OCI-LY1 (cell line): ENCODE results near the gene MAPK11.

Experiments used
- H2AFZ ChIP-seq: fragments of 200-600 bp; sonication (generic), shearing (Covaris generic); 2 replicates; pipeline ENCODE4 v1.6.0; 2014; ENCODE audit warnings: antibody characterized with exemption, mild to moderate bottlenecking, low read length
- H3F3A ChIP-seq: fragments of 200-600 bp; sonication (generic), shearing (Covaris generic); 2 replicates; pipeline ENCODE4 v1.6.0; 2014; ENCODE audit warnings: mild to moderate bottlenecking, antibody characterized with exemption, low read length, moderate library complexity; ENCODE audit not compliant: insufficient read depth
- H3K27ac ChIP-seq: fragments of 200-600 bp; sonication (generic); 2 replicates; pipeline ENCODE4 v1.5.1; 2014; ENCODE audit warnings: low read length, mixed run types, mild to moderate bottlenecking, low read depth; ENCODE audit not compliant: poor library complexity, severe bottlenecking
- H3K27me3 ChIP-seq: fragments of 200-600 bp; sonication (generic); 2 replicates; pipeline ENCODE4 v1.6.0; 2014; ENCODE audit warnings: antibody characterized with exemption, mild to moderate bottlenecking, low read length, moderate library complexity; ENCODE audit not compliant: insufficient read depth
- H3K36me3 ChIP-seq: fragments of 200-600 bp; sonication (generic); 2 replicates; pipeline ENCODE4 v1.6.1; 2014; ENCODE audit warnings: mild to moderate bottlenecking, antibody characterized with exemption, low read length, moderate library complexity, mixed read lengths; ENCODE audit not compliant: insufficient read depth
- H3K4me1 ChIP-seq: fragments of 200-600 bp; sonication (generic); 2 replicates; pipeline ENCODE4 v1.5.1; 2014; ENCODE audit warnings: mild to moderate bottlenecking, low read length, moderate library complexity; ENCODE audit not compliant: insufficient read depth, severe bottlenecking
- H3K4me2 ChIP-seq: fragments of 200-600 bp; sonication (generic), shearing (Covaris generic); 2 replicates; pipeline ENCODE4 v1.6.1; 2014; ENCODE audit warnings: low read length
- H3K4me3 ChIP-seq: fragments of 200-600 bp; sonication (generic); 2 replicates; pipeline ENCODE4 v1.5.1; 2014; ENCODE audit warnings: low read length, low read depth, mild to moderate bottlenecking, mixed read lengths; ENCODE audit not compliant: poor library complexity, severe bottlenecking
- H3K79me2 ChIP-seq: fragments of 200-600 bp; shearing (Covaris generic); 2 replicates; pipeline ENCODE4 v1.6.1; 2016; ENCODE audit warnings: mixed run types, low read length, mixed read lengths; ENCODE audit not compliant: insufficient read depth
- H3K9ac ChIP-seq: fragments of 200-600 bp; sonication (generic), shearing (Covaris generic); 2 replicates; pipeline ENCODE4 v1.6.1; 2014; ENCODE audit warnings: mild to moderate bottlenecking, low read length, mixed read lengths
- H3K9me2 ChIP-seq: fragments of 200-600 bp; sonication (generic), shearing (Covaris generic); 2 replicates; pipeline ENCODE4 v1.6.1; 2014; ENCODE audit warnings: low read depth, mild to moderate bottlenecking, low read length, mixed read lengths
- H3K9me3 ChIP-seq: fragments of 200-600 bp; shearing (Covaris generic); 2 replicates; pipeline ENCODE4 v1.6.1; 2014; ENCODE audit warnings: low read length, mixed read lengths
- H4K20me1 ChIP-seq: fragments of 200-600 bp; sonication (generic), shearing (Covaris generic); 2 replicates; pipeline ENCODE4 v1.6.0; 2016; ENCODE audit warnings: mild to moderate bottlenecking, low read length; ENCODE audit not compliant: insufficient read depth
- EZH2 ChIP-seq: fragments of 200-600 bp; sonication (generic), shearing (Covaris generic); IDR thresholded peaks from 2 replicates; pipeline ENCODE4 v1.8.0; 2017; ENCODE audit warnings: borderline replicate concordance, mixed run types, mild to moderate bottlenecking, antibody characterized with exemption, low read length, moderate library complexity, mixed read lengths
- TF ChIP-seq, protein P1 (sequence below): fragments of 200-600 bp; sonication (generic), shearing (Covaris generic); IDR thresholded peaks from 2 replicates; pipeline ENCODE4 v1.5.1; 2017; ENCODE audit warnings: mild to moderate bottlenecking, antibody characterized with exemption, low read length, moderate library complexity, mixed read lengths

Gene MAPK11

DNA sequence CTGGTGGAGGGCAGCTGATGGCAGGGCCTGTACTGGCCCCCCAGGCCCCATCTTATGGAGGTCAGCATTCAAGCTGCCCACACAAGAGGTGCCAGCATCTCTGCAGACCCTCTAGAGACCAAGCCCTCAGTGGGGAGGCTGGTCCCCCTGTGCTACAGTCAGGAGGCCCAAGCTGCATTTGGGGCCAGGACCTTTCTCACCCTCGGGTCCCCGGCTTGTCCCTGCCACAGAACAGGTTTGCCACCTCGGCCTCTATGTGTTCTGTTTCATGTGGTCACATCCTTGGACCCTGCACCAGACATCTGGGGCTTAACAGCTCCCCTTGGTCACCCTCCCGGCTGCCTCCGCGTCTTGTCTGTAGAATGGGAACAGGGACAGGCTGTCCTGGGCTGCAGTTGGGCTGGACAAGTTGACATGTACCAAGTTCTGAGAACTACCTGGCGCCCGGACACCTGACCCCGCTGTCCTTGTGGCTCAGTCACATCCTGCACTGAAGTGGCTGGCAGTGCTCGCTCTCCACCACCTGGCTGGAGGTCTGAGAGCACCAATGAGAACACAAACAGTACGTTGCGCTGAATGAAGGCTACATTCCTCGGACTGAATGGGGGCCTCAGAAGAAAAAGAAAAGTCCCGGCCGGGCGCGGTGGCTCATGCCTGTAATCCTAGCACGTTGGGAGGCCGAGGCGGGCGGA lies 40.0 kb upstream of the MAPK11 start:
- no peak overlapping the region for H3K4me2 ChIP-seq
- no peaks in the 10 kb centered on the region for H4K20me1 ChIP-seq
- no peak overlapping the region for H3K27ac ChIP-seq
- no peak overlapping the region for H2AFZ ChIP-seq
- H3K36me3 ChIP-seq, result no peaks in the 10 kb centered on the region
- H3F3A ChIP-seq, result no peaks in the 10 kb centered on the region
- no peaks in the 10 kb centered on the region for H3K79me2 ChIP-seq
- H3K9me3 ChIP-seq, result no peaks in the 10 kb centered on the region
- no peaks in the 10 kb centered on the region for H3K9me2 ChIP-seq
- H3K9ac ChIP-seq, result no peak overlapping the region
- H3K4me1 ChIP-seq, result peaks cover 32% of the 10 kb centered on the region
- no peak for TF ChIP-seq EZH2
- TF ChIP-seq, protein P1, sequence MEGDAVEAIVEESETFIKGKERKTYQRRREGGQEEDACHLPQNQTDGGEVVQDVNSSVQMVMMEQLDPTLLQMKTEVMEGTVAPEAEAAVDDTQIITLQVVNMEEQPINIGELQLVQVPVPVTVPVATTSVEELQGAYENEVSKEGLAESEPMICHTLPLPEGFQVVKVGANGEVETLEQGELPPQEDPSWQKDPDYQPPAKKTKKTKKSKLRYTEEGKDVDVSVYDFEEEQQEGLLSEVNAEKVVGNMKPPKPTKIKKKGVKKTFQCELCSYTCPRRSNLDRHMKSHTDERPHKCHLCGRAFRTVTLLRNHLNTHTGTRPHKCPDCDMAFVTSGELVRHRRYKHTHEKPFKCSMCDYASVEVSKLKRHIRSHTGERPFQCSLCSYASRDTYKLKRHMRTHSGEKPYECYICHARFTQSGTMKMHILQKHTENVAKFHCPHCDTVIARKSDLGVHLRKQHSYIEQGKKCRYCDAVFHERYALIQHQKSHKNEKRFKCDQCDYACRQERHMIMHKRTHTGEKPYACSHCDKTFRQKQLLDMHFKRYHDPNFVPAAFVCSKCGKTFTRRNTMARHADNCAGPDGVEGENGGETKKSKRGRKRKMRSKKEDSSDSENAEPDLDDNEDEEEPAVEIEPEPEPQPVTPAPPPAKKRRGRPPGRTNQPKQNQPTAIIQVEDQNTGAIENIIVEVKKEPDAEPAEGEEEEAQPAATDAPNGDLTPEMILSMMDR, result no peak
- no peak overlapping the region for H3K4me3 ChIP-seq
- peaks cover 19% of the 10 kb centered on the region; the same call in 1 of the 2 replicates for H3K27me3 ChIP-seq

DNA sequence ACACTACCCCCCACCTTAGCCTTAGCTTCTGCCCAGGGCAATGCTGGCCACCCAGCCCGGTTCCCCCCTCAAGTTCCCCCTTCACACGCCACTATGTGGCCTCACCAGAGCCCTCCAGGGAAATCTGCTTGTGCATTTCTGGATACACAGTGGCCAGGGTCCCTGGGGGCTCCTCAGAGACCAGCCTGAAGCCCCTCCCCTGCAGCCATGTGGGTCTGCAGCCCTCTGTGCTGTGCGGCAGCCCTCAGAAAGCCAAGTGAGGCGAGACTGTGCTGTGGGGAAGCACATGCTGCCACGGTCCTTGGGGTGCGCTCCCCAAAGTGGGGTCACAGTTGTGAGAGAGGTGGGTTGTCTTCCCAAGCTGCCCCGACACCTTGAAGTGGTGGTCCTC lies 39.4 kb upstream of the MAPK11 start:
- Histone ChIP-seq H3K4me3 (no peak overlapping the region), H3K79me2 (no peaks in the 10 kb centered on the region), H4K20me1 (no peaks in the 10 kb centered on the region), H3K9ac (no peak overlapping the region), H3K4me2 (no peak overlapping the region), H3K9me2 (no peaks in the 10 kb centered on the region), H2AFZ (no peak overlapping the region), H3K27ac (no peak overlapping the region), H3K27me3 (peaks cover 21% of the 10 kb centered on the region; the same call in 1 of the 2 replicates), H3K36me3 (no peaks in the 10 kb centered on the region), H3K4me1 (peaks cover 26% of the 10 kb centered on the region), H3F3A (no peaks in the 10 kb centered on the region), H3K9me3 (no peaks in the 10 kb centered on the region)
- no peak for TF ChIP-seq EZH2
- TF ChIP-seq, protein P1, result no peak

DNA sequence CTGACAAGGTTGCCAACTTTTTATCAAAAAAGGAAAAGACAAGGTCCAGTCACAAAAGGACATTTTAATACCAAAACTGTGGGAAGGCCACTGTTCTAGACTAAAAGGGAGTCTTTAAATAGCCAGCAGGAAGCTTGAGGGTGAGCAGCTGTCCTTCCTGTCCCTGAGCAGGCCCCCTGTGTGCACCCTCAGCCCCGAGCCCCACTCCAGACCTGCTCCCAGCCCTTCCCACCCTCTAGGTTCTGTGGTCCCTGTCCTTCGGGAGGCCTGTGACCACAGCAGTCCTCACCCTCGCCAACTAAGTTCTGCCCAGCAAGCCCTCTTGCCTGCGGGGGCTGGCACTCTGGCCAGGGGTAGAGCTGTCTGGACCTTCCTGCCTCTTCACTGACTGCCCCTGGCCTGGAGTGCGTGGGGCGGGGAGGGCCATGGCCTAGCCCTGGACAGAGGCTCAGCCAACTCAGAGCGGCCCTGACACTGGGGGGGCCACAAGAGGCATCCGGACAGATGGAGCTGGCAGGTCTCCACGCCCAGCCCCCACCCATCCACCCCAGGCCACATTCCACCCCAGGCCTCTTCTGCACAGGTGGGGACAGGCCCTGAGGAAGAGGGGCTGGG lies 38.9 kb upstream of the MAPK11 start:
- no peak overlapping the region for H3K4me3 ChIP-seq
- H3K79me2 ChIP-seq, result no peaks in the 10 kb centered on the region
- H3K9me3 ChIP-seq, result no peaks in the 10 kb centered on the region
- H2AFZ ChIP-seq, result no peak overlapping the region
- no peaks in the 10 kb centered on the region for H3F3A ChIP-seq
- peaks cover 21% of the 10 kb centered on the region; the same call in 1 of the 2 replicates for H3K27me3 ChIP-seq
- no peaks in the 10 kb centered on the region for H3K36me3 ChIP-seq
- no peak overlapping the region for H3K9ac ChIP-seq
- no peaks in the 10 kb centered on the region for H3K9me2 ChIP-seq
- TF ChIP-seq, protein P1, result no peak
- TF ChIP-seq EZH2, result no peak
- no peak overlapping the region for H3K4me2 ChIP-seq
- peaks cover 21% of the 10 kb centered on the region for H3K4me1 ChIP-seq
- no peak overlapping the region for H3K27ac ChIP-seq
- H4K20me1 ChIP-seq, result no peaks in the 10 kb centered on the region
